C4-2B (cell line): ENCODE results near the gene PTPRN2.

Experiments
- ZFX ChIP-seq: fragments of 450-650 bp; IDR thresholded peaks from 2 replicates; pipeline ENCODE4 v1.6.1; 2017
- TF ChIP-seq, protein P1 (sequence below): fragments of 450-650 bp; conservative IDR thresholded peaks from 2 replicates; pipeline ENCODE4 v1.5.1; 2017; ENCODE audit warnings: mild to moderate bottlenecking

GRCh38 chr7:157801971-157802675 lies 785.5 kb downstream of the PTPRN2 start:
- TF ChIP-seq, protein P1, sequence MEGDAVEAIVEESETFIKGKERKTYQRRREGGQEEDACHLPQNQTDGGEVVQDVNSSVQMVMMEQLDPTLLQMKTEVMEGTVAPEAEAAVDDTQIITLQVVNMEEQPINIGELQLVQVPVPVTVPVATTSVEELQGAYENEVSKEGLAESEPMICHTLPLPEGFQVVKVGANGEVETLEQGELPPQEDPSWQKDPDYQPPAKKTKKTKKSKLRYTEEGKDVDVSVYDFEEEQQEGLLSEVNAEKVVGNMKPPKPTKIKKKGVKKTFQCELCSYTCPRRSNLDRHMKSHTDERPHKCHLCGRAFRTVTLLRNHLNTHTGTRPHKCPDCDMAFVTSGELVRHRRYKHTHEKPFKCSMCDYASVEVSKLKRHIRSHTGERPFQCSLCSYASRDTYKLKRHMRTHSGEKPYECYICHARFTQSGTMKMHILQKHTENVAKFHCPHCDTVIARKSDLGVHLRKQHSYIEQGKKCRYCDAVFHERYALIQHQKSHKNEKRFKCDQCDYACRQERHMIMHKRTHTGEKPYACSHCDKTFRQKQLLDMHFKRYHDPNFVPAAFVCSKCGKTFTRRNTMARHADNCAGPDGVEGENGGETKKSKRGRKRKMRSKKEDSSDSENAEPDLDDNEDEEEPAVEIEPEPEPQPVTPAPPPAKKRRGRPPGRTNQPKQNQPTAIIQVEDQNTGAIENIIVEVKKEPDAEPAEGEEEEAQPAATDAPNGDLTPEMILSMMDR = no peak
- no peak for TF ChIP-seq ZFX
